T-cell (primary cell): ENCODE data around the gene TEN1. TPM values are rescaled to one million over a fixed set of nuclear protein-coding genes. Genes with fewer than 3 reads are reported as not detected.
A peak's percentile ranks its signal among the peaks of the same experiment; 100 is the strongest.

ENCODE experiments used
- ATAC-seq, 4 experiments: fragments of 200-7000 bp in 3 of 4; fragments of 150-1000 bp in 1 of 4; cut with Tn5 transposase; replicated peaks in 1 of 4; 1 replicate in 3 of 4; 2 replicates in 1 of 4; pipeline ENCODE4 v1.10.0; 2021; ENCODE audit warnings: moderate library complexity in 3 of 4, mild to moderate bottlenecking in 2 of 4, moderate number of reproducible peaks in 1 of 4
- CTCF ChIA-PET, 2 donors: fragments of 300-600 bp; sonication (Branson Sonifier 250); formaldehyde crosslinking; loops; one replicate each; lab custom pipeline; 2022; ENCODE audit warnings: antibody characterized with exemption in 2 of 2; lab: Charles Lee
- POLR2A ChIA-PET, 2 donors: fragments of 300-600 bp; sonication (Branson Sonifier 250); formaldehyde crosslinking; loops; one replicate each; lab custom pipeline; 2022; ENCODE audit warnings: antibody characterized with exemption in 2 of 2; lab: Charles Lee
- DNase-seq, 35 experiments: peaks; one replicate each; pipeline versions ENCODE4 v3.0.0 to v3.0.0-alpha.2; 2013 to 2023
- H3K27ac ChIP-seq: one replicate; pipeline ENCODE4 v1.5.1; 2013; ENCODE audit warnings: low read length
- H3K27me3 ChIP-seq, 2 experiments: replicated peaks in 1 of 2; 1 replicate in 1 of 2; 2 replicates in 1 of 2; pipeline versions ENCODE4 v1.6.1 to v1.7.0; 2013; ENCODE audit warnings: low read length in 1 of 2, mixed read lengths in 1 of 2; ENCODE audit not compliant: control insufficient read depth in 2 of 2, insufficient read depth in 2 of 2; ENCODE audit errors: extremely low read depth in 1 of 2
- H3K36me3 ChIP-seq, 2 donors: 1 replicate in 1 of 2; 2 replicates in 1 of 2; pipeline versions ENCODE4 v1.6.1 to v1.7.0; 2013; ENCODE audit warnings: low read length in 1 of 2; ENCODE audit not compliant: control insufficient read depth in 2 of 2, insufficient read depth in 1 of 2; ENCODE audit errors: extremely low read depth in 1 of 2
- H3K4me1 ChIP-seq, 2 experiments: 1 replicate in 1 of 2; 2 replicates in 1 of 2; pipeline versions ENCODE4 v1.6.1 to v1.7.0; 2013; ENCODE audit warnings: low read length in 2 of 2, mixed read lengths in 1 of 2; ENCODE audit not compliant: insufficient read depth in 2 of 2, control insufficient read depth in 1 of 2; ENCODE audit errors: extremely low read depth in 1 of 2
- H3K4me3 ChIP-seq, 2 donors: 1 replicate in 1 of 2; 2 replicates in 1 of 2; pipeline versions ENCODE4 v1.5.1 to v1.7.0; 2013; ENCODE audit warnings: mild to moderate bottlenecking in 2 of 2, low read length in 1 of 2, moderate library complexity in 1 of 2; ENCODE audit not compliant: control insufficient read depth in 1 of 2; ENCODE audit errors: extremely low read depth in 1 of 2
- H3K9me3 ChIP-seq: 2 replicates; pipeline ENCODE4 v1.7.0; 2013
- H3K27ac Mint-ChIP-seq, 2 donors: one replicate each; pipeline ENCODE4 v1.8.0; 2020 to 2021; ENCODE audit warnings: mild to moderate bottlenecking in 2 of 2, mixed read lengths in 2 of 2
- H3K27me3 Mint-ChIP-seq, 2 donors: one replicate each; pipeline ENCODE4 v1.8.0; 2021 to 2022; ENCODE audit warnings: mixed read lengths in 2 of 2
- H3K36me3 Mint-ChIP-seq: one replicate; pipeline ENCODE4 v1.8.0; 2021; ENCODE audit warnings: mixed read lengths
- H3K4me1 Mint-ChIP-seq, 3 donors: one replicate each; pipeline ENCODE4 v1.8.0; 2020 to 2022; ENCODE audit warnings: mixed read lengths in 3 of 3, mild to moderate bottlenecking in 1 of 3
- H3K4me3 Mint-ChIP-seq, 3 donors: one replicate each; pipeline ENCODE4 v1.8.0; 2020 to 2022; ENCODE audit warnings: mild to moderate bottlenecking in 3 of 3, mixed read lengths in 3 of 3, moderate library complexity in 3 of 3
- H3K9me3 Mint-ChIP-seq, 3 donors: one replicate each; pipeline ENCODE4 v1.8.0; 2020 to 2022; ENCODE audit warnings: mixed read lengths in 3 of 3
- WGBS: methylation state at CpG from one replicate; pipeline ENCODE4 v1.1.5; 2013; ENCODE audit warnings: missing lambda C conversion rate; ENCODE audit not compliant: insufficient coverage; 5-methylcytosine and 5-hydroxymethylcytosine counted together
- total RNA-seq, 35 experiments: library from RNA in 6 of 35; stranded (reverse) in 6 of 35; fragments of 120-200 nt in 1 of 35; gene quantifications; one replicate each; pipeline versions ENCODE4 v1.2.1 to v1.2.4 and lab custom pipeline; 2013 to 2026

The TEN1 gene
- total RNA-seq, 5 donors from 2014 or later (not counting 1 experiment from before 2014, with no cell fraction given) = 12.8 to 15.3 (median 14.3) TPM

DNA sequence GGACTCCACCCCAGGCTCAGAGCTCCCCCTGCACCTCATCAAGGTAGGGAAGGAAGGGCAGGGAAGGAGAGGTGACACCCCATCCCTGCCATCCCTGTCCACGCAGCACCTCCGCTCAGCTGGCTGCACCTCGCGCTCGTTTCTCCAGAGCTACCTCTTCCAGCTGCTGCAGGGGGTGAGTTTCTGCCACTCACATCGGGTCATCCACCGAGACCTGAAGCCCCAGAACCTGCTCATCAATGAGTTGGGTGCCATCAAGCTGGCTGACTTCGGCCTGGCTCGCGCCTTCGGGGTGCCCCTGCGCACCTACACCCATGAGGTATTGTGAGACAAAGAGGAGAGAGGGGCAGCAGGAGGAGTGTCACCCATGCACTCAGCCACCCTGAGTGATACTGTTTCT lies 23.1 kb downstream of the TEN1 start:
- Histone ChIP-seq H3K4me1 (peaks cover under 1 to 5% of the 10 kb centered on the region in 2 experiments), H3K4me3 (no peak overlapping the region), H3K36me3 (no peaks in the 10 kb centered on the region), H3K27ac (no peak overlapping the region), H3K9me3 (no peaks in the 10 kb centered on the region), H3K27me3 (no peaks in the 10 kb centered on the region)
- Mint-ChIP-seq H3K9me3 (no peaks in the 10 kb centered on the region), H3K4me1 (peaks cover 9 to 15% (median 12%) of the 10 kb centered on the region in 3 donors), H3K27ac (no peak overlapping the region), H3K36me3 (no peaks in the 10 kb centered on the region), H3K4me3 (no peak overlapping the region), H3K27me3 (no peaks in the 10 kb centered on the region)
- CTCF ChIA-PET = interaction anchor here (0.6 to 1.5 kb wide), 3 partner anchors 9 to 52 kb away, joined by 3 to 5 read pairs (median 3); no protein-coding TSS in a partner anchor
- DNase-seq (no peak), ATAC-seq (no peak)
- POLR2A ChIA-PET = no interaction called here
- WGBS = 91% methylated on average over 8 of the region's 12 CpGs

DNA sequence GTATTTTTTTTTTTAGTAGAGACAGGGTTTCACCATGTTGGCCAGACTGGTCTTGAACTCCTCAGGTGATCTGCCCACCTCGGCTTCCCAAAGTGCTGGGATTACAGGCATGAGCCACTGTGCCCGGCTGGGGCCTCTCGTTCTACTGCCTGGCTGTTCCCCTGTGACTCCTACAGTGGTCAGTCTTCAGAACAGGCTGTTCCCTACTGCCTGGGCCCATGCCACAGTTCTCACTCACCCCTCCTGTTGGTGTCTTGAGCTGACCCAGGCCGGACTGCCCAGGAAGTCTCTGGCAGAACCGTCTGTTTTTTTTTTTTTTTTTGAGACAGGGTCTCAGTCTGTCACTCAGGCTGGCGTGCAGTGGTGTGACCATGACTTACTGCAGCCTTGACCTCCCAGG lies 24.9 kb downstream of the TEN1 start:
- no peak for ATAC-seq
- ChIA-PET CTCF (interaction anchor here (0.6 to 1.2 kb wide), 4 partner anchors 10 to 88 kb away, joined by 3 to 7 read pairs (median 4); no protein-coding TSS in a partner anchor), POLR2A (no interaction called here)
- Mint-ChIP-seq H3K27ac (no peak overlapping the region), H3K9me3 (no peaks in the 10 kb centered on the region), H3K27me3 (no peaks in the 10 kb centered on the region), H3K36me3 (no peaks in the 10 kb centered on the region), H3K4me1 (peaks cover 2 to 8% (median 5%) of the 10 kb centered on the region in 3 donors), H3K4me3 (no peak overlapping the region)
- Histone ChIP-seq H3K9me3 (no peaks in the 10 kb centered on the region), H3K4me1 (no peaks in the 10 kb centered on the region), H3K27me3 (no peaks in the 10 kb centered on the region), H3K4me3 (no peak overlapping the region), H3K36me3 (no peaks in the 10 kb centered on the region), H3K27ac (no peak overlapping the region)
- WGBS = 79% methylated on average over 5 of the region's 6 CpGs
- no peak for DNase-seq

DNA sequence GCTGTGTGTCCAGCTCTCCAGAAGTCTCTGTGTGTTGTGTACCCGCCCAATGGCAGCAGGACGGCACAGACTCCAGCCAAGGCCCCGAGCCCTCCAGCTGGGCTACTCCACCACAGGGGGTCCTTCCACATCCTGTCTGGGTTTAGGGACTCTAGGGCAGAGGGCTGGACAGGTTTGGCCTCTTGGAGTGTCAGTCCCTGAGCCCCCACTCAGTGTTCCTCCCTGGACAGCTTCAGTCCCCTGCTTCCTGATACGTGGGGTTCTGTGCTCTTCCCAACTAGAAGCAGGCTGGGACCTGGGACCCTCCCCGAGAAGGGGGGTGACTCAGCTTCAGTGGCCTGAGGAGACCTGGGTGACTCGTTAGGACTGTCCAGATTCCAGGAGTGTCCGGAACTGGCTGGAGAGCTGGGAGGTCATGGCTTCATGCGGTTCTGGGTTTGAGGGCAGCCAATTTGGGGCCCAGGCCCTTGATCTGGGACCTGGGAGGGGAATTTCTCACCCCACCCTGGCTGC lies 25.8 kb downstream of the TEN1 start:
- Mint-ChIP-seq H3K27me3 (no peaks in the 10 kb centered on the region), H3K4me1 (peaks cover 2 to 10% (median 5%) of the 10 kb centered on the region in 3 donors), H3K4me3 (no peak overlapping the region), H3K27ac (no peak overlapping the region), H3K36me3 (no peaks in the 10 kb centered on the region), H3K9me3 (no peaks in the 10 kb centered on the region)
- H3K4me1 ChIP-seq = no peaks in the 10 kb centered on the region
- ATAC-seq (no peak), DNase-seq (no peak)
- WGBS = 89% methylated on average over 3 of the region's 8 CpGs
- ChIA-PET CTCF (interaction anchor here (0.5 to 1.7 kb wide), 4 partner anchors 87 to 742 kb away, joined by 3 to 4 read pairs (median 4); no protein-coding TSS in a partner anchor), POLR2A (no interaction called here)
- no peak overlapping the region for H3K27ac ChIP-seq
- no peak overlapping the region for H3K4me3 ChIP-seq
- H3K9me3 ChIP-seq = no peaks in the 10 kb centered on the region
- no peaks in the 10 kb centered on the region for H3K27me3 ChIP-seq
- H3K36me3 ChIP-seq = no peaks in the 10 kb centered on the region

DNA sequence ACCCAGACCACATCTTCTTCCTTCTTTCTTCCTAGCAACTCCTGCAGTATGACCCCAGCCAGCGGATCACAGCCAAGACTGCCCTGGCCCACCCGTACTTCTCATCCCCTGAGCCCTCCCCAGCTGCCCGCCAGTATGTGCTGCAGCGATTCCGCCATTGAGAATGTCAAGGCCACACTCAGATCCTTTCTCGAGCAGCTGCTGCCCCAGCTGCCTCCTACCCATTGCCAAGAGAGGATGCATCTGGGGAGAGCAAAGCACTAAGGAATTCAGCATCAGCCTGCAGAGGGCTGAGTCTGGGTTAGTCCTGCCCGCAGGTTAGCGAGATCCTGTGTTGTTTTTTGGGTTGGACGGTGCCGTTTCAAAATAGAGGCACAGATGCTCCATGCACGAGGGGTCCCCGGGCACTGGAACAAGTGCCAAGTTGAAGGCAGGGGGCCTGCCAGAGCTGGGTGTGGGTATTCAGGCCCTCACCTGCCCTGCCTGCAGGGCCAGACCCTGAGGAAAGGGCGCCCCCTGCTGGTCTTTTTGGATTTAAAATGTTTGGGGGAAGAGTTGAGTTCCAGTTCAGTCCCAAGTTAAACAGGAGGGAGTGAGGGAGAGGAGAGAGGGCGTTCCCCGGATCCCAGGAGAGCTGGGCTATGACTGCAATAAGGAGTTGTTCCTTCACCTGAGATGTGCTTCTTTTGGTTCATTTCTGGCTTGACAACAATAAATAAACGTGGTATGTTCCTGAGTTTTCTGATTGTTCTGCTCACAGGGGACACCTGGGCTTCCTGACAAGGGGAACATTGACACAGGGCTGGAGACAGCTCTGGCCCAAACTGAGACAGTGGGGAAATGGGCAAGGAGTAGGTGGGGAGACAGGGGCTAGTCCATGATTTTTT lies 26.5 kb downstream of the TEN1 start:
- H3K4me3 ChIP-seq = no peak overlapping the region
- ChIA-PET CTCF (interaction anchor here (0.6 to 1.7 kb wide), 10 partner anchors 9 to 784 kb away, joined by 3 to 10 read pairs (median 4); partner anchors contain the start of gene MRPL38 (in 1 of the 2)), POLR2A (no interaction called here)
- no peaks in the 10 kb centered on the region for H3K27me3 ChIP-seq
- no peaks in the 10 kb centered on the region for H3K4me1 ChIP-seq
- no peaks in the 10 kb centered on the region for H3K9me3 ChIP-seq
- H3K36me3 ChIP-seq = no peaks in the 10 kb centered on the region
- Mint-ChIP-seq H3K27me3 (no peaks in the 10 kb centered on the region), H3K36me3 (no peaks in the 10 kb centered on the region), H3K4me1 (peaks cover 2 to 10% (median 5%) of the 10 kb centered on the region in 3 donors), H3K27ac (no peak overlapping the region), H3K9me3 (no peaks in the 10 kb centered on the region), H3K4me3 (no peak overlapping the region)
- DNase-seq = peak; percentile 30 to 84 (median 70)
- WGBS = 65% methylated on average over 13 of the region's 16 CpGs
- ATAC-seq = peak; percentile 68 to 72 (median 71)
- no peak overlapping the region for H3K27ac ChIP-seq

DNA sequence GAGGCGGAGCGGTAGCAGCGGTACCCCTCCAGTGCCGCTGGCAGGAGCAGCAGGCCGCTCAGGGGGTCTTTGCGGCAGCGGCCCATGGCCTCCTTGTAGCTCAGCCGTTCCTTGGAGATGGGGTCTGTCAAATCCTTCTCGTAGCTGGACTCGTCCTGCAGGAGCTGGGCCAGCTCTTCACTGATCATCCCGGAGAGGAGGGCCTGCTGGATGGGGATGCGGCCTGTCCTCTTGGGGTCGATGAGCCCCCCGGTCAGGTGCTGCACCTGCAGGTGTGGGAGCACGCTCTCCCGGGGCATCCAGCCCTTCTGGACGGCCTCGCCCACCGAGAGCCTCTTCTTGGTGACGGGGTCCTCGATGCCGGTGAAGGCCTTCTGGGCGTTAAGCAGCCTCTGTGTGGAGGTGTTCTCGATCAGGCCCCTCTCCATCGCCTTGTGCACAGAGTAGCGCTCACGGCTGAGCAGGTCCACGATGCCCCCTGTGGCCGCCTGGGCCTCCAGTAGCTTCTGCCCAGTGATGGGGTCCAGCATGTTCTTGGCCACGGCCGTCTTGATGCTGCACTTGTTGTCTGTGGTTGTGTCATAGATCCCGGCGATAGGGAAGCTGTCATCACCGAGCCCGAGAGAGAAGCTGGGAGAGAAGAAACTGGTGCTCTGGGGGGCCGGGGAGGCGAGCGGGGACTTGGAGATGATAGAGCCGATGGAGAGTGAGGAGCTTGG lies 28.2 kb downstream of the TEN1 start:
- WGBS = 87% methylated on average over 31 of the region's 39 CpGs
- H3K27me3 ChIP-seq = no peaks in the 10 kb centered on the region
- H3K4me3 ChIP-seq = no peak overlapping the region
- DNase-seq (no peak), ATAC-seq (no peak)
- ChIA-PET CTCF (interaction anchor here in 1 of 2 donors (0.5 to 1.0 kb wide), 3 partner anchors 39 to 377 kb away, joined by 3 to 4 read pairs (median 3); partner anchors contain the start of gene SPHK1), POLR2A (no interaction called here)
- H3K36me3 Mint-ChIP-seq = no peaks in the 10 kb centered on the region
- no peaks in the 10 kb centered on the region for H3K9me3 ChIP-seq
- no peak overlapping the region for H3K27ac Mint-ChIP-seq
- peaks cover 2 to 10% (median 5%) of the 10 kb centered on the region in 3 donors for H3K4me1 Mint-ChIP-seq
- no peaks in the 10 kb centered on the region for H3K9me3 Mint-ChIP-seq
- H3K27ac ChIP-seq = no peak overlapping the region
- no peaks in the 10 kb centered on the region for H3K4me1 ChIP-seq
- no peaks in the 10 kb centered on the region for H3K36me3 ChIP-seq
- H3K4me3 Mint-ChIP-seq = no peak overlapping the region
- H3K27me3 Mint-ChIP-seq = no peaks in the 10 kb centered on the region

DNA sequence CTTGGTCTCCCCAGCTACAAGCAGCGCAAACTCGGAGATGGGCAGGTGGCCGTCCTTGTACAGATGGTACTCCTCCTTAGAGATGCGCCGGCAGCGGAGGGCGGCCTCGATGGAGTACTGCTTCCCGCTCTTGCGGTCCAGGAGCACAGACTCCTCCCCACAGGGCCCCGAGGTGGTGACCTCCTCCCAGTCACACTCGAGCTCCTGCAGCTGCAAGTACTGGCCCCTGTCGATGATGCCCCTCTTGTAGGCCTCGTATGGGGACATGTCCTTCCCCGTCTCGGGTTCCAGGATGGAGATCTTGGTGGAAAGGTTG lies 28.8 kb downstream of the TEN1 start:
- Mint-ChIP-seq H3K4me1 (peaks cover 2 to 10% (median 5%) of the 10 kb centered on the region in 3 donors), H3K4me3 (no peak overlapping the region), H3K9me3 (no peaks in the 10 kb centered on the region), H3K27ac (no peak overlapping the region), H3K27me3 (no peaks in the 10 kb centered on the region), H3K36me3 (no peaks in the 10 kb centered on the region)
- Histone ChIP-seq H3K36me3 (no peaks in the 10 kb centered on the region), H3K9me3 (no peaks in the 10 kb centered on the region), H3K4me3 (no peak overlapping the region), H3K27me3 (no peaks in the 10 kb centered on the region), H3K27ac (no peak overlapping the region), H3K4me1 (no peaks in the 10 kb centered on the region)
- ChIA-PET CTCF (interaction anchor here in 1 of 2 donors (0.5 to 1.0 kb wide), 4 partner anchors 39 to 644 kb away, joined by 3 to 4 read pairs (median 3); partner anchors contain the start of gene SPHK1), POLR2A (no interaction called here)
- ATAC-seq (no peak), DNase-seq (no peak)
- 93% methylated on average over 9 of the region's 16 CpGs for WGBS
